ENCODE results near the gene UNC80.

DNA sequence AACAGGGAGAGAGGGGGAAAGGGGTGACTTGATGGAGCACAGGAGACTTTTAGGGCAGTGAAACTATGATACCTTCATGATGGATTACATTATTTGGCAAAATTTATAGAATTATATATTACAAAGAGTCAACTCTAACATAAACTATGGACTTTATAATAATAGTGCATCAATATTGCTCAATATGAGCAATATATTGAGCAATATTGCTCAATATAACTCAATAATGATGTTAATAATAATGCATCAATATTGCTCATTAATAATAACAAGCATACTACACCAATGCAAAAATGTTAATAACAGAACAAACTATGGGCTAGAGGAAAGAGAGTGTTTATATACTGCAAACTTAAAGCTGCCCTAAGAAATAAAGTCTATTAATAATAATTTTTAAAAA, 3.1 kb upstream of the UNC80 start:
- no peak for TF ChIP-seq ESRRA (CRISPR knock-in tag; IDR thresholded peaks at IDR 0.05; ENCODE audit: borderline replicate concordance)
- no peak for TF ChIP-seq FOXJ3 (CRISPR knock-in tag; IDR thresholded peaks at IDR 0.05; ENCODE audit: borderline replicate concordance)
- TF ChIP-seq, protein P1, sequence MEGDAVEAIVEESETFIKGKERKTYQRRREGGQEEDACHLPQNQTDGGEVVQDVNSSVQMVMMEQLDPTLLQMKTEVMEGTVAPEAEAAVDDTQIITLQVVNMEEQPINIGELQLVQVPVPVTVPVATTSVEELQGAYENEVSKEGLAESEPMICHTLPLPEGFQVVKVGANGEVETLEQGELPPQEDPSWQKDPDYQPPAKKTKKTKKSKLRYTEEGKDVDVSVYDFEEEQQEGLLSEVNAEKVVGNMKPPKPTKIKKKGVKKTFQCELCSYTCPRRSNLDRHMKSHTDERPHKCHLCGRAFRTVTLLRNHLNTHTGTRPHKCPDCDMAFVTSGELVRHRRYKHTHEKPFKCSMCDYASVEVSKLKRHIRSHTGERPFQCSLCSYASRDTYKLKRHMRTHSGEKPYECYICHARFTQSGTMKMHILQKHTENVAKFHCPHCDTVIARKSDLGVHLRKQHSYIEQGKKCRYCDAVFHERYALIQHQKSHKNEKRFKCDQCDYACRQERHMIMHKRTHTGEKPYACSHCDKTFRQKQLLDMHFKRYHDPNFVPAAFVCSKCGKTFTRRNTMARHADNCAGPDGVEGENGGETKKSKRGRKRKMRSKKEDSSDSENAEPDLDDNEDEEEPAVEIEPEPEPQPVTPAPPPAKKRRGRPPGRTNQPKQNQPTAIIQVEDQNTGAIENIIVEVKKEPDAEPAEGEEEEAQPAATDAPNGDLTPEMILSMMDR (IDR thresholded peaks at IDR 0.05): no peak

Measured in WTC11 (cell line).